SU-DHL-6 (cell line): ENCODE measurements around the gene RAI14.
"Not testable (repeated sequence)": the region's sequence is repeated elsewhere in the genome, so short reads cannot be mapped to it uniquely, and the experiment has no call there.

ENCODE experiments used
- H2AFZ ChIP-seq: fragments of 200-600 bp; sonication (generic); 2 replicates; pipeline ENCODE4 v1.6.1; 2014; ENCODE audit warnings: low read depth, mild to moderate bottlenecking, moderate library complexity, mixed read lengths, antibody characterized with exemption, low read length; ENCODE audit not compliant: severe bottlenecking
- H3F3A ChIP-seq: fragments of 200-600 bp; shearing (Covaris generic); 2 replicates; pipeline ENCODE4 v1.6.0; 2016; ENCODE audit warnings: antibody characterized with exemption, mild to moderate bottlenecking; ENCODE audit not compliant: insufficient read depth
- H3K27ac ChIP-seq: fragments of 200-600 bp; sonication (generic); 2 replicates; pipeline ENCODE4 v1.5.1; 2016; ENCODE audit warnings: low read depth, mild to moderate bottlenecking, low read length, moderate library complexity, mixed read lengths
- H3K27me3 ChIP-seq: fragments of 200-600 bp; sonication (generic), shearing (Covaris generic); 2 replicates; pipeline ENCODE4 v1.6.0; 2014; ENCODE audit warnings: mild to moderate bottlenecking, low read length
- H3K36me3 ChIP-seq: fragments of 200-600 bp; sonication (generic); 2 replicates; pipeline ENCODE4 v1.6.1; 2014; ENCODE audit warnings: mild to moderate bottlenecking, low read length, mixed read lengths
- H3K4me2 ChIP-seq: fragments of 300-600, 200-600 bp; shearing (Covaris generic), sonication (generic); 2 replicates; pipeline ENCODE4 v1.6.0; 2014; ENCODE audit warnings: low read length, low read depth, mild to moderate bottlenecking; ENCODE audit not compliant: poor library complexity, severe bottlenecking
- H3K4me3 ChIP-seq: fragments of 200-600 bp; sonication (generic); 2 replicates; pipeline ENCODE4 v1.5.1; 2014; ENCODE audit warnings: antibody characterized with exemption, low read length, mild to moderate bottlenecking, mixed read lengths; ENCODE audit not compliant: insufficient read depth, poor library complexity, severe bottlenecking
- H3K79me2 ChIP-seq: fragments of 200-600 bp; sonication (generic); 2 replicates; pipeline ENCODE4 v1.6.1; 2014; ENCODE audit warnings: mild to moderate bottlenecking, low read length, moderate library complexity; ENCODE audit not compliant: insufficient read depth
- H3K9ac ChIP-seq: fragments of 200-600 bp; sonication (generic); 2 replicates; pipeline ENCODE4 v1.7.0; 2014; ENCODE audit warnings: mild to moderate bottlenecking, low read length
- H3K9me2 ChIP-seq: fragments of 200-600 bp; sonication (generic); replicated peaks from 2 replicates; pipeline ENCODE4 v1.6.1; 2014; ENCODE audit warnings: low read length; ENCODE audit not compliant: insufficient read depth
- H3K9me3 ChIP-seq: fragments of 200-600 bp; sonication (generic); 2 replicates; pipeline ENCODE4 v1.6.1; 2014; ENCODE audit warnings: low read length, mixed read lengths; ENCODE audit not compliant: insufficient read depth
- H4K20me1 ChIP-seq: fragments of 200-600 bp; sonication (generic); 2 replicates; pipeline ENCODE4 v1.6.1; 2014; ENCODE audit warnings: low read depth, mild to moderate bottlenecking, antibody characterized with exemption, low read length, moderate library complexity, mixed read lengths
- EZH2phosphoT487 ChIP-seq: fragments of 200-600 bp; sonication (generic), shearing (Covaris generic); conservative IDR thresholded peaks from 2 replicates; pipeline ENCODE4 v1.6.1; 2018; ENCODE audit warnings: mild to moderate bottlenecking, antibody characterized with exemption, low read length, moderate library complexity, mixed read lengths
- TF ChIP-seq, protein P1 (sequence below): fragments of 200-600 bp; sonication (generic); IDR thresholded peaks from one replicate; pipeline ENCODE4 v1.5.1; 2017; ENCODE audit warnings: antibody characterized with exemption, mild to moderate bottlenecking, low read length, moderate library complexity; ENCODE audit not compliant: insufficient read depth, poor library complexity, severe bottlenecking

The RAI14 gene

GRCh38 chr5:34756781-34757624, 100.9 kb downstream of the RAI14 start:
- H3K79me2 ChIP-seq: no peaks in the 10 kb centered on the region
- H3K36me3 ChIP-seq: no peaks in the 10 kb centered on the region
- no peak overlapping the region for H3K4me2 ChIP-seq
- no peaks in the 10 kb centered on the region for H4K20me1 ChIP-seq
- no peak overlapping the region for H2AFZ ChIP-seq
- H3K9me2 ChIP-seq: no peaks in the 10 kb centered on the region
- H3K9ac ChIP-seq: no peak overlapping the region
- no peaks in the 10 kb centered on the region for H3K9me3 ChIP-seq
- no peaks in the 10 kb centered on the region for H3K27me3 ChIP-seq
- no peak overlapping the region for H3K27ac ChIP-seq
- no peaks in the 10 kb centered on the region for H3F3A ChIP-seq
- no peak overlapping the region for H3K4me3 ChIP-seq
- TF ChIP-seq, protein P1, sequence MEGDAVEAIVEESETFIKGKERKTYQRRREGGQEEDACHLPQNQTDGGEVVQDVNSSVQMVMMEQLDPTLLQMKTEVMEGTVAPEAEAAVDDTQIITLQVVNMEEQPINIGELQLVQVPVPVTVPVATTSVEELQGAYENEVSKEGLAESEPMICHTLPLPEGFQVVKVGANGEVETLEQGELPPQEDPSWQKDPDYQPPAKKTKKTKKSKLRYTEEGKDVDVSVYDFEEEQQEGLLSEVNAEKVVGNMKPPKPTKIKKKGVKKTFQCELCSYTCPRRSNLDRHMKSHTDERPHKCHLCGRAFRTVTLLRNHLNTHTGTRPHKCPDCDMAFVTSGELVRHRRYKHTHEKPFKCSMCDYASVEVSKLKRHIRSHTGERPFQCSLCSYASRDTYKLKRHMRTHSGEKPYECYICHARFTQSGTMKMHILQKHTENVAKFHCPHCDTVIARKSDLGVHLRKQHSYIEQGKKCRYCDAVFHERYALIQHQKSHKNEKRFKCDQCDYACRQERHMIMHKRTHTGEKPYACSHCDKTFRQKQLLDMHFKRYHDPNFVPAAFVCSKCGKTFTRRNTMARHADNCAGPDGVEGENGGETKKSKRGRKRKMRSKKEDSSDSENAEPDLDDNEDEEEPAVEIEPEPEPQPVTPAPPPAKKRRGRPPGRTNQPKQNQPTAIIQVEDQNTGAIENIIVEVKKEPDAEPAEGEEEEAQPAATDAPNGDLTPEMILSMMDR: no peak
- no peak for TF ChIP-seq EZH2phosphoT487

- Histone ChIP-seq H3K27me3 (no peaks in the 10 kb centered on the region), H3K27ac (no peak overlapping the region), H2AFZ (no peak overlapping the region), H3K4me2 (no peak overlapping the region), H3K9ac (no peak overlapping the region), H3K4me3 (no peak overlapping the region), H4K20me1 (no peaks in the 10 kb centered on the region), H3K79me2 (no peaks in the 10 kb centered on the region), H3F3A (no peaks in the 10 kb centered on the region), H3K9me2 (no peaks in the 10 kb centered on the region), H3K9me3 (no peaks in the 10 kb centered on the region), H3K36me3 (no peaks in the 10 kb centered on the region)
- TF ChIP-seq EZH2phosphoT487: no peak
- TF ChIP-seq, protein P1: no peak
Measured at GRCh38 chr5:34758514-34758913, 102.4 kb downstream of the RAI14 start.

- not testable (repeated sequence) for H2AFZ ChIP-seq, H3K79me2 ChIP-seq, H3K9ac ChIP-seq, H3K27me3 ChIP-seq, H3K9me2 ChIP-seq, H3K4me3 ChIP-seq, H4K20me1 ChIP-seq, H3K4me2 ChIP-seq, H3K9me3 ChIP-seq, H3F3A ChIP-seq, H3K27ac ChIP-seq, H3K36me3 ChIP-seq
Measured at GRCh38 chr5:34759213-34759612, 103.1 kb downstream of the RAI14 start.

GRCh38 chr5:34765662-34766061, 109.5 kb downstream of the RAI14 start:
- H3K36me3 ChIP-seq: no peaks in the 10 kb centered on the region

More at GRCh38 chr5:34765662-34766061, 109.5 kb downstream of the RAI14 start:
- no peak for TF ChIP-seq EZH2phosphoT487
- TF ChIP-seq, protein P1: no peak
- Histone ChIP-seq H3K4me2 (no peak overlapping the region), H3K9ac (no peak overlapping the region), H3K9me3 (no peaks in the 10 kb centered on the region), H2AFZ (no peak overlapping the region), H3K27ac (no peak overlapping the region), H3K27me3 (no peaks in the 10 kb centered on the region), H3K4me3 (no peak overlapping the region), H3F3A (no peaks in the 10 kb centered on the region), H4K20me1 (no peaks in the 10 kb centered on the region), H3K79me2 (no peaks in the 10 kb centered on the region), H3K9me2 (no peaks in the 10 kb centered on the region)
